HCT116 (cell line): Measurements from ENCODE around the gene EBP. TPM values are rescaled to one million over a fixed set of nuclear protein-coding genes. Genes with fewer than 3 reads are reported as not detected.

ENCODE experiments used
- ATAC-seq: fragments of 200-7000 bp; cut with Tn5 transposase; 2 replicates; pipeline ENCODE4 v1.9.1; 2020; ENCODE audit warnings: mild to moderate bottlenecking, moderate library complexity
- BruUV-seq: library from RNA; stranded (reverse); fragments of 400-500 nt; replicated peaks from 2 replicates; lab custom pipeline; 2021; lab: Mats Ljungman, UMichigan
- CTCF ChIA-PET: fragments of 300-600 bp; sonication (Branson Sonifier 250); formaldehyde crosslinking; loops from one replicate; lab custom pipeline; 2021; ENCODE audit warnings: antibody characterized with exemption; lab: Charles Lee
- POLR2A ChIA-PET: fragments of 300-600, 350-600 bp; sonication (Branson Sonifier 250); formaldehyde crosslinking; loops from one replicate; lab custom pipeline; 2021; ENCODE audit warnings: antibody characterized with exemption; lab: Charles Lee
- RAD21 ChIA-PET, 2 experiments: fragments of 300-600 bp; sonication (Branson Sonifier 250); formaldehyde crosslinking; loops; one replicate each; lab custom pipeline; 2023; ENCODE audit warnings: low total read pairs in 2 of 2; ENCODE audit not compliant: uncharacterized antibody in 2 of 2, unreplicated experiment in 2 of 2, low non-redundant PET in 1 of 2; lab: Charles Lee
- DNase-seq: peaks from one replicate; pipeline ENCODE4 v3.0.0-alpha.2; 2010; ENCODE audit warnings: low read depth, low spot score
- H2AFZ ChIP-seq: fragments of 200-600 bp; shearing (Covaris generic), sonication (generic); 2 replicates; pipeline ENCODE4 v1.6.1; 2017; ENCODE audit warnings: low read depth, mixed run types, mixed read lengths, antibody characterized with exemption, low read length; ENCODE audit not compliant: poor library complexity, severe bottlenecking
- H3K27ac ChIP-seq: 2 replicates; pipeline ENCODE4 v1.5.1; 2012; ENCODE audit warnings: low read depth, low read length
- H3K27me3 ChIP-seq: fragments of 200-600 bp; sonication (generic); 2 replicates; pipeline ENCODE4 v1.6.1; 2016; ENCODE audit warnings: mixed run types, low read length, mixed read lengths; ENCODE audit not compliant: insufficient read depth
- H3K36me3 ChIP-seq, 2 experiments: fragments of 200-500 bp in 1 of 2; fragments of 200-600 bp in 1 of 2; sonication (Bioruptor generic) in 1 of 2; sonication (generic) in 1 of 2; 2 replicates each; pipeline versions ENCODE4 v1.5.1 to v1.6.1; 2014 to 2016; ENCODE audit warnings: low read length in 2 of 2, inconsistent platforms in 1 of 2, mixed read lengths in 1 of 2, mixed run types in 1 of 2; ENCODE audit not compliant: insufficient read depth in 2 of 2, control insufficient read depth in 1 of 2
- H3K4me1 ChIP-seq, 2 experiments: fragments of 200-600 bp in 1 of 2; sonication (generic) in 1 of 2; 2 replicates each; pipeline versions ENCODE4 v1.5.1 to v1.6.1; 2012 to 2017; ENCODE audit warnings: low read length in 2 of 2, inconsistent platforms in 1 of 2, mild to moderate bottlenecking in 1 of 2, mixed read lengths in 1 of 2, mixed run types in 1 of 2, moderate library complexity in 1 of 2; ENCODE audit not compliant: insufficient read depth in 2 of 2, control insufficient read depth in 1 of 2
- H3K4me2 ChIP-seq: fragments of 200-600 bp; sonication (generic); 2 replicates; pipeline ENCODE4 v1.6.1; 2017; ENCODE audit warnings: mixed run types, low read length, mixed read lengths
- H3K4me3 ChIP-seq, 2 experiments: fragments of 200-600 bp in 1 of 2; sonication (generic) in 1 of 2; replicated peaks in 1 of 2; 2 replicates each; pipeline ENCODE4 v1.5.1; 2011 to 2016; ENCODE audit warnings: low read length in 2 of 2, control low read depth in 1 of 2, low read depth in 1 of 2, mild to moderate bottlenecking in 1 of 2, mixed read lengths in 1 of 2, mixed run types in 1 of 2
- H3K79me2 ChIP-seq: fragments of 200-600 bp; sonication (generic); 2 replicates; pipeline ENCODE4 v1.6.1; 2017; ENCODE audit warnings: mild to moderate bottlenecking, mixed run types, low read length, moderate library complexity, mixed read lengths; ENCODE audit not compliant: insufficient read depth
- H3K9ac ChIP-seq: fragments of 200-600 bp; sonication (generic); 2 replicates; pipeline ENCODE4 v1.6.1; 2016; ENCODE audit warnings: low read length, mixed read lengths
- H3K9me2 ChIP-seq: fragments of 200-600 bp; sonication (generic), shearing (Covaris generic); 2 replicates; pipeline ENCODE4 v1.6.1; 2017; ENCODE audit warnings: mixed run types, mild to moderate bottlenecking, moderate library complexity; ENCODE audit not compliant: insufficient read depth
- H3K9me3 ChIP-seq, 2 experiments: fragments of 200-500 bp in 1 of 2; fragments of 200-600 bp in 1 of 2; sonication (Bioruptor generic) in 1 of 2; sonication (generic) in 1 of 2; 2 replicates each; pipeline ENCODE4 v1.6.1; 2014 to 2017; ENCODE audit warnings: low read length in 2 of 2, mixed read lengths in 2 of 2, inconsistent platforms in 1 of 2, low read depth in 1 of 2, mild to moderate bottlenecking in 1 of 2, mixed run types in 1 of 2, moderate library complexity in 1 of 2; ENCODE audit not compliant: control insufficient read depth in 1 of 2, insufficient read depth in 1 of 2
- H4K20me1 ChIP-seq: fragments of 200-600 bp; sonication (generic), shearing (Covaris generic); 2 replicates; pipeline ENCODE4 v1.6.1; 2017; ENCODE audit warnings: mixed run types, mild to moderate bottlenecking, moderate library complexity; ENCODE audit not compliant: insufficient read depth
- ATF3 ChIP-seq: IDR thresholded peaks from 2 replicates; pipeline ENCODE4 v1.6.1; 2012
- CEBPB ChIP-seq: IDR thresholded peaks from 2 replicates; pipeline ENCODE4 v1.6.1; 2012; ENCODE audit warnings: low read depth
- EGR1 ChIP-seq: IDR thresholded peaks from 2 replicates; pipeline ENCODE4 v1.6.1; 2012; ENCODE audit warnings: low read depth
- ELF1 ChIP-seq: IDR thresholded peaks from 2 replicates; pipeline ENCODE4 v1.6.1; 2012; ENCODE audit warnings: low read depth, borderline replicate concordance
- FOSL1 ChIP-seq: IDR thresholded peaks from 2 replicates; pipeline ENCODE4 v1.6.1; 2012; ENCODE audit warnings: low read depth
- JUND ChIP-seq: IDR thresholded peaks from 2 replicates; pipeline ENCODE4 v1.6.1; 2012
- MAX ChIP-seq: IDR thresholded peaks from 2 replicates; pipeline ENCODE4 v1.6.1; 2012
- POLR2AphosphoS5 ChIP-seq: IDR thresholded peaks from 2 replicates; pipeline ENCODE4 v1.6.1; 2011; ENCODE audit warnings: mild to moderate bottlenecking, low read depth, low read length, moderate library complexity
- REST ChIP-seq: IDR thresholded peaks from 2 replicates; pipeline ENCODE4 v1.6.1; 2012; ENCODE audit warnings: low read depth
- SP1 ChIP-seq: IDR thresholded peaks from 2 replicates; pipeline ENCODE4 v1.6.1; 2012; ENCODE audit warnings: low read depth
- SRF ChIP-seq: IDR thresholded peaks from 2 replicates; pipeline ENCODE4 v1.6.1; 2012; ENCODE audit warnings: low read depth
- TCF7L2 ChIP-seq: IDR thresholded peaks from 2 replicates; pipeline ENCODE4 v1.7.0; 2011; ENCODE audit warnings: borderline replicate concordance, inconsistent platforms; ENCODE audit not compliant: insufficient read depth, insufficient read length; ENCODE audit errors: extremely low read depth
- YY1 ChIP-seq: IDR thresholded peaks from 2 replicates; pipeline ENCODE4 v1.6.1; 2011; ENCODE audit warnings: low read length, low read depth, moderate library complexity, mild to moderate bottlenecking; ENCODE audit not compliant: insufficient replicate concordance; ENCODE audit errors: extremely low read depth
- ZNF274 ChIP-seq: fragments of 200-500 bp; sonication (Bioruptor generic); IDR thresholded peaks from 2 replicates; pipeline ENCODE4 v1.6.1; 2014; ENCODE audit warnings: mild to moderate bottlenecking, low read depth, low read length, inconsistent platforms
- intact Hi-C: fragments of 100-400 bp; cut with micrococcal nuclease; formaldehyde crosslinking; loops from 2 replicates; pipeline ENCODE4 v1.10.0; 2022
- total RNA-seq: library from RNA; stranded (reverse); gene quantifications from one replicate; pipeline ENCODE4 v1.2.1, GENCODE V29; 2021; ENCODE audit not compliant: unreplicated experiment
- TF ChIP-seq, protein P1 (sequence below), 3 experiments: fragments of 200-600 bp in 1 of 3; sonication (generic) in 1 of 3; IDR thresholded peaks in 2 of 3; conservative IDR thresholded peaks in 1 of 3; 2 replicates each; pipeline ENCODE4 v1.5.1; 2012 to 2017; ENCODE audit warnings: low read depth in 2 of 3, low read length in 2 of 3, antibody characterized with exemption in 1 of 3, borderline replicate concordance in 1 of 3, control low read depth in 1 of 3, mild to moderate bottlenecking in 1 of 3, mixed read lengths in 1 of 3, mixed run types in 1 of 3, moderate library complexity in 1 of 3; ENCODE audit not compliant: insufficient read depth in 1 of 3
- TF ChIP-seq, protein P2 (sequence below): IDR thresholded peaks from 2 replicates; pipeline ENCODE4 v1.6.1; 2011; ENCODE audit warnings: mild to moderate bottlenecking, low read length, moderate library complexity; ENCODE audit not compliant: insufficient replicate concordance; ENCODE audit errors: extremely low read depth

EBP gene
- total RNA-seq, 1 experiment from 2014 or later = 93.8 TPM

- Histone ChIP-seq H3K4me2 (peak overlapping the region; percentile 81), H3K4me1 (peaks cover 0 to 15% of the 10 kb centered on the region in 2 experiments; a peak in 3 of 4 replicates), H3K9ac (peak overlapping the region; percentile 59), H2AFZ (no peak overlapping the region), H3K9me3 (no peaks in the 10 kb centered on the region), H3K27me3 (no peaks in the 10 kb centered on the region), H3K36me3 (no peaks in the 10 kb centered on the region), H4K20me1 (no peaks in the 10 kb centered on the region), H3K4me3 (peak overlapping the region; percentile 56 to 63), H3K9me2 (no peaks in the 10 kb centered on the region), H3K27ac (peak overlapping the region; percentile 67), H3K79me2 (no peaks in the 10 kb centered on the region)
- intact Hi-C loops = no loop called here
- ChIA-PET RAD21 (no interaction called here), POLR2A (interaction anchor here (0.7 to 1.5 kb wide), 6 partner anchors 10 to 34 kb away, joined by 3 to 6 read pairs (median 4); partner anchors contain the start of genes EBP and RBM3), CTCF (interaction anchor here (0.5 to 1.6 kb wide), 6 partner anchors 10 to 457 kb away, joined by 3 to 7 read pairs (median 3); no protein-coding TSS in a partner anchor)
- BruUV-seq = no TSS peak
- TF ChIP-seq CEBPB (no peak), SP1 (no peak), TCF7L2 (no peak), MAX (no peak), ZNF274 (no peak), POLR2AphosphoS5 (no peak), REST (no peak), ELF1 (no peak), EGR1 (no peak), FOSL1 (no peak), SRF (no peak), ATF3 (no peak), YY1 (no peak), JUND (no peak)
- TF ChIP-seq, protein P1, sequence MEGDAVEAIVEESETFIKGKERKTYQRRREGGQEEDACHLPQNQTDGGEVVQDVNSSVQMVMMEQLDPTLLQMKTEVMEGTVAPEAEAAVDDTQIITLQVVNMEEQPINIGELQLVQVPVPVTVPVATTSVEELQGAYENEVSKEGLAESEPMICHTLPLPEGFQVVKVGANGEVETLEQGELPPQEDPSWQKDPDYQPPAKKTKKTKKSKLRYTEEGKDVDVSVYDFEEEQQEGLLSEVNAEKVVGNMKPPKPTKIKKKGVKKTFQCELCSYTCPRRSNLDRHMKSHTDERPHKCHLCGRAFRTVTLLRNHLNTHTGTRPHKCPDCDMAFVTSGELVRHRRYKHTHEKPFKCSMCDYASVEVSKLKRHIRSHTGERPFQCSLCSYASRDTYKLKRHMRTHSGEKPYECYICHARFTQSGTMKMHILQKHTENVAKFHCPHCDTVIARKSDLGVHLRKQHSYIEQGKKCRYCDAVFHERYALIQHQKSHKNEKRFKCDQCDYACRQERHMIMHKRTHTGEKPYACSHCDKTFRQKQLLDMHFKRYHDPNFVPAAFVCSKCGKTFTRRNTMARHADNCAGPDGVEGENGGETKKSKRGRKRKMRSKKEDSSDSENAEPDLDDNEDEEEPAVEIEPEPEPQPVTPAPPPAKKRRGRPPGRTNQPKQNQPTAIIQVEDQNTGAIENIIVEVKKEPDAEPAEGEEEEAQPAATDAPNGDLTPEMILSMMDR (IDR thresholded peaks at IDR 0.05 in 2 of 3, conservative IDR thresholded peaks at IDR 0.05 in 1 of 3; ENCODE audit: borderline replicate concordance in 1 of 3, insufficient read depth in 1 of 3, low read depth in 2 of 3, low read length in 2 of 3) = no peak
- TF ChIP-seq, protein P2, sequence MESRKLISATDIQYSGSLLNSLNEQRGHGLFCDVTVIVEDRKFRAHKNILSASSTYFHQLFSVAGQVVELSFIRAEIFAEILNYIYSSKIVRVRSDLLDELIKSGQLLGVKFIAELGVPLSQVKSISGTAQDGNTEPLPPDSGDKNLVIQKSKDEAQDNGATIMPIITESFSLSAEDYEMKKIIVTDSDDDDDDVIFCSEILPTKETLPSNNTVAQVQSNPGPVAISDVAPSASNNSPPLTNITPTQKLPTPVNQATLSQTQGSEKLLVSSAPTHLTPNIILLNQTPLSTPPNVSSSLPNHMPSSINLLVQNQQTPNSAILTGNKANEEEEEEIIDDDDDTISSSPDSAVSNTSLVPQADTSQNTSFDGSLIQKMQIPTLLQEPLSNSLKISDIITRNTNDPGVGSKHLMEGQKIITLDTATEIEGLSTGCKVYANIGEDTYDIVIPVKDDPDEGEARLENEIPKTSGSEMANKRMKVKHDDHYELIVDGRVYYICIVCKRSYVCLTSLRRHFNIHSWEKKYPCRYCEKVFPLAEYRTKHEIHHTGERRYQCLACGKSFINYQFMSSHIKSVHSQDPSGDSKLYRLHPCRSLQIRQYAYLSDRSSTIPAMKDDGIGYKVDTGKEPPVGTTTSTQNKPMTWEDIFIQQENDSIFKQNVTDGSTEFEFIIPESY = no peak
- DNase-seq = peak; percentile 12
- peak; percentile 66 for ATAC-seq
These were observed 18.4 kb downstream of the EBP start for GRCh38 chrX:48540028-48540375.
